ENCODE results near the gene SPI1.

Gene SPI1

GRCh38 chr11:47356129-47356997 lies 22.0 kb downstream of the SPI1 start:
- DNase-seq, result no peak

GRCh38 chr11:47355283-47356128 lies 22.8 kb downstream of the SPI1 start:
- DNase-seq, result no peak

- DNase-seq, result no peak
Measured at GRCh38 chr11:47354913-47355282, 23.4 kb downstream of the SPI1 start.

- DNase-seq, result no peak
Measured at GRCh38 chr11:47353978-47354774, 24.2 kb downstream of the SPI1 start.

GRCh38 chr11:47352556-47352955 lies 25.8 kb downstream of the SPI1 start, which contains the start of gene MYBPC3:
Gene MYBPC3 (minus strand): TSS chr11:47352702. CDS start chr11:47352647, 55 bp downstream.
- no peak for DNase-seq

- DNase-seq, result no peak
Measured at GRCh38 chr11:47351156-47352126, 26.9 kb downstream of the SPI1 start.

- DNase-seq, result no peak
Measured at GRCh38 chr11:47350315-47350714, 28.0 kb downstream of the SPI1 start.

- DNase-seq, result no peak
Measured at GRCh38 chr11:47349521-47350095, 28.7 kb downstream of the SPI1 start.

GRCh38 chr11:47348859-47349258 lies 29.5 kb downstream of the SPI1 start:
- no peak for DNase-seq

GRCh38 chr11:47348131-47348802 lies 30.1 kb downstream of the SPI1 start:
- DNase-seq, result no peak

GRCh38 chr11:47347137-47347536 lies 31.2 kb downstream of the SPI1 start:
- no peak for DNase-seq

- no peak for DNase-seq
Measured at GRCh38 chr11:47345890-47346563, 32.3 kb downstream of the SPI1 start.

GRCh38 chr11:47342854-47343253 lies 35.5 kb downstream of the SPI1 start:
- no peak for DNase-seq

- DNase-seq, result no peak
Measured at GRCh38 chr11:47342036-47342803, 36.1 kb downstream of the SPI1 start.

- no peak for DNase-seq
Measured at GRCh38 chr11:47340980-47341775, 37.2 kb downstream of the SPI1 start.

- no peak for DNase-seq
Measured at GRCh38 chr11:47340010-47340409, 38.3 kb downstream of the SPI1 start.

- no peak for DNase-seq
Measured at GRCh38 chr11:47338396-47339241, 39.7 kb downstream of the SPI1 start.

Data from CD4-positive, alpha-beta T cell treated with Interferon gamma for 1 hour (primary cell).